HG02943 (cell line): ENCODE measurements around the gene ERBB4.

Experiments used
- ATAC-seq: cut with Tn5 transposase; IDR thresholded peaks from one replicate; pipeline ENCODE4 v1.9.1; 2021; ENCODE audit warnings: mild to moderate bottlenecking, low read depth, moderate library complexity; ENCODE audit not compliant: unreplicated experiment

Gene ERBB4

DNA sequence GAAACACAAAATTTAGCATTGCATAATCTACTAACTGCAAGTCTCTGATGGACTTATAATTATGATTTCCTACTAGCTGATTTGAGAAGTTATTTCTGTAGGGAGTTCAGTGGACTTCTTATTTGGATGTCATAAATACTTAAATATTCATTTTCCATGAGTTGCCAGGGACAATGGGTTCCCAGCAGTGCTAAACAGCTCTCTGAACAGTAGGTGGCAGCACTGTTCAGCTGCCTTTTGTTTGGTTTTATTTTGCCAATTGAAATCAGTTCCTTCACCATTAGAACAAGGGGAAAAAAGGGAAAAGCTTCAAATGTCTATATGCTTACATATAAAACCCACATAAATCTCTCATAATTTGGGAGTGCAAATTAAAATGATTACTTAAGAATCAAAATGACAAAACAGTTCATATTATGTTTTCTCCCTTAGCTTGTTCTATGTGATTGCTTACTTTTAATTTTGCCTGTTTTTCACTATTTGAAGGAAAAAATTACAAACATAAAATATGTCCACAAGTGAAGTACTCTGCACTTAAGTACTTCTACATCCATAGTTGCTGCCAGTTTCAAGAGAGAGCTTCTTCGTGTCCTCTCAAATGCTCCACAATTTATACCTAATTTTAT lies 1083.3 kb downstream of the ERBB4 start:
- no peak for ATAC-seq

DNA sequence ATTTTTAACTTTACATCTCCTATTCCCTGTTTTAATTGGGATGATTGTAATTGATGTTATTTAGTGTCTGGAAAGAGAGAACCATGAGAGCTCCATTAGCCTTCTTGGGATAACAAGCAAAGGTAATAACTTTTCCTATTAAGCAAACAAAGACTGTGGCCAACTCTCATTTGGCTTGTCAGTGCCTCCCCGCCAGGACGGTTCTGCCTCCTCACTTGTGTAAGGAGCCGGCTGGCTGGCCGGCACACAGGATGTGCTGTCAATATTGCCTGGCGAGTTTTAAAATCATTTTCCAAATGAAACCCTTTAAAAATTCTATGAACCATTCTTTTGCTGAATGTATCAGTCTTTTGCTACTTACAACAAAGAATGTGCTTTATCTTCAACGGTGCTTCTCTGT lies 1083.9 kb downstream of the ERBB4 start:
- no peak for ATAC-seq

DNA sequence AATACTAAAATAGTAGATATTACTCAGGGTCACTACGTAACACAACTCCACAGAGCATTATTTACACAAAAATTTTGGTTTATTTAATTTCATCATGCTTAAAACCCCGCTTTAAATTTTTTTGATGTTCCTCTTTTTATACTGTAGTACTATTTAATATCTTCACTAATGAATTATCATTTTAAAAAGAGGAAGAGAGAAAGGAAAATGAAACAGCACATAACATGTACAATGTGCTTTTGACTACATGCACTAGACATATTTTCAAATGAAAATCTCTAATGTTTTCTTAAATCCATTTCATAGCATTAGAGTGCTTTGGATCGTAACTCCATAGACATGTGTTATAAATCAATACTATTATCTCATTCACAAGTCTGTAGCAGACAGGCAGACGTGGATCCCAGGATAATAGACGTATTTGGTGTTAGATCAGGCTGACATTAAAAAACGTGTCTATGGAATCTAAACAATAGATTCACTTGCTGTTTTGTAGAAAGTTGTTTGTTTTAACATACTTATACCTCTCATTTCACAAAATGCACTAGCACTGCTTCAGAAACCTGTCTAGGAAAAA lies 1085.2 kb downstream of the ERBB4 start:
- ATAC-seq: no peak

DNA sequence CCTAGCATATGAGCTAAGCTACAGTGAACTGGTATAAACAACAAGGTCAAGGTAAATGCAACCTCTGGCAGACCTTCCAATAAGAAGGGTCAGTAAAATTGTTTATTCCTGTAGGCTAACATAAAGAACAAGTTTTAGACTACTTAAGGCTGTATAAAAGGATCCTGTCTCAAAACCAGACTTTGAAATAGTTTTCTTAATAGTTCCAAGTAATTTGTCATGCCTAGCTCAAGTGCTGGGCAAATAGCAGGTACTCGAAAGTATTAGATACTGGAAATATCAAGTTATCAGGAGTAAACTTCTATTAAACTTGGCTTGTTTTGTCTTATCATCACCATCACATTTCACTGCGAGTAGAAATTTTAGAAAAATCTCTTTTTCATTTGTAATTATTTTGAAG lies 1087.0 kb downstream of the ERBB4 start:
- ATAC-seq: no peak

DNA sequence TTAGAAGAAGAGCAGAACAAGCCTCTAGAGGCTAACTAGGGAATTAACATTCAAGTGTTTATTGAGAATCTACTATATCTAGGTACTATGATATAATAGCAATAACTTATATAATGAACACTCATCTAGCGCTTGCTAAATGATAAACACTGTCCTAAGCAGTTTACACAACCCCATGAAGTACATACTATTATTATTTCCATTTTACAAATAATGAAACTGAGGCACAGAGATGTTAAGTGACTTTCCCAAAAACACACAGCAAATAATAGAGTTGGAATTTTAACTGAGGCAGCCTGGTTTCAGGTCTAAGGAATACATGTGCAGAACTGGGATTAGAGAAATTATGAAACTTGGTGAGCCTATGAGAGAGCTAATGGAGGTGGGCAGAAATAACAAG lies 1088.8 kb downstream of the ERBB4 start:
- ATAC-seq: no peak

DNA sequence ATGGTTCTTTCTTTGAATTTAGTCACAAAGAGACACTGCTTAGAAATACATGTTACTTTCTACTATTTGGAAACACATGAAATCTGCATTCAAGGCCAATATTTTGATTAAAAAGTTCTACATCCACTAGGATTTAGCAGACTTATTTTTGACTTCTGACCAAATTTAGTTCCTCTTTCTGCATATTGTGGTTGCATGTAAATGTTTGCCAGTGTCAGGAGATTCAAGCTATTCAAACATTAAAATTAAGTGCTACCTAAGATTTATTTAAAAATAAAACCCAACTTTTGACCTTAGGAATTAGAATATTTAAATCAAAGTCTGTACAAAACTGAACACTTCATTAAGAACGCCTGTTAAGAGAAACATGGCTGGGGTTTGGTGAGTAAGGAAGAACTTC lies 1091.1 kb downstream of the ERBB4 start:
- ATAC-seq: no peak

DNA sequence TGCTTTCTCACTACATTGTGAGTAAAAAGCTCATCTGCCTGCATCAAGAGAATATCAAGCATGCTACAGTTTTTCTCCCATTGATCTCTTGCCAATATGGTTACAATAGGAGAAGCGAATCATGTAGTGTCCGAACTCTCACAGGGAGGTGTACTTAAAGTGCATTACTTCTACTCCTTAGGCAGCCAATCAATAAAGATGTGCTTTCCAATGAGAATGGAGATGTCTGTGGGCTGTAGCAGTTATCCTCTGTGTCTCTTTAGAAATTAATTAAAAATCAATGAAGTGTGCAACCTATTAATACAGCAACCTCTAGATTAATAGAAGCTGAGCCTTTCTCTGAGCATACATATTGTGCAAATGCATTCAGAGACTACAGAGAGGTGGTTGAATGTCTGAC lies 1098.5 kb downstream of the ERBB4 start:
- no peak for ATAC-seq

DNA sequence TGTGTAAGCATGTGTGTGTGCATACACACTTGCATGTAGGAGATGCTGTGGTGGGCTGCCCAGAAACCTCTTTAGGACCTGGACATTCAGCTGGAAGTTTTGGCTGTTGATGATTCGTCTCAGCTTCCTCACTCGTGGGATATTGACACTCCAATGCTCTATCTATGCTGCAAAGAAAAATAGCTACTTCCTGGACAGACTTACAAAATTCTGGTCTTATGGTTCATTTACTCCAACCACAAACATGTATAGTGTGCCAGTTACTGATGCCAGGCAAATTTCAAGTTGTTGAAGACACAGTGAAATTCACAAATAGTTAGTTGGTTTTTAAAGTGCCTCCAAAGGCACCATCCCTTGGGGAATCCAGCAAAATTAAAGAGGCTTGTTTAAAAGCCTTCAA lies 1099.6 kb downstream of the ERBB4 start:
- no peak for ATAC-seq

DNA sequence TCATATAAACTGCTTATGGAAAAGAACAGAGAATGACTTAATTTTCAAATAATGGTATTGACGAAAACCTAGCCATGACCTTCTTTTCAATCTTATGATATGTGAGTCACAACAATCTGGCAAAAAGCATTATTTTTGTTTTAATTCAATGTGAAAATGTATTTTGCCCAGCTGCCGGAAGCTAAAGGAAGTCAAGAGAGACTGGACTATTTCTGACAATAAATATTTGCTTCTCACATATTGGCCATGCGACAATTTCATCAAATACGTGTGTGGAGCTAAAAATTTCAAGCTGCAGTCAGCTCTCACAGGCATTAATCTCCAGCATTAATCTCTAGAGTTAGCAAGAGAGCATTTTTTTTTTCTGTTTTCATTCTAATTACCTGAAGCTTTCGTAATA lies 1101.2 kb downstream of the ERBB4 start:
- no peak for ATAC-seq

DNA sequence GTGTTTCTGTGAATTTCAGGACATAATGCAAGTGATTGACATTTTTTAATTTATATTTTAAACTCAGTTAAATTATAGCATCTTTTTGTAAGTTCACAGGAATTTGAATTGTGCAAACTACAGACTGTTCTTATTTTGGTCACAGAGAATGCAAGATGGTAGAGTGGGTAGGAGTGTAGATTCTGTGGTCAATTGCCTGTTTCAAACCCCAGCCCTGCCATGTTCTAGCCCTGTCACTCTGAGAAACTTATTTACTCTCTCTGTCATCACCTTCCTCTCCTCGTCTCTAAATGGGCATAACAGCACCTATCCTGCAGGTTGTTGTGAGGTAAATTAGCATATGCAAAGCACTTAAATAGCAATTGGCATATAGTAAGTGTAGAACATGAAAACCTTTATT lies 1102.4 kb downstream of the ERBB4 start:
- ATAC-seq: no peak

DNA sequence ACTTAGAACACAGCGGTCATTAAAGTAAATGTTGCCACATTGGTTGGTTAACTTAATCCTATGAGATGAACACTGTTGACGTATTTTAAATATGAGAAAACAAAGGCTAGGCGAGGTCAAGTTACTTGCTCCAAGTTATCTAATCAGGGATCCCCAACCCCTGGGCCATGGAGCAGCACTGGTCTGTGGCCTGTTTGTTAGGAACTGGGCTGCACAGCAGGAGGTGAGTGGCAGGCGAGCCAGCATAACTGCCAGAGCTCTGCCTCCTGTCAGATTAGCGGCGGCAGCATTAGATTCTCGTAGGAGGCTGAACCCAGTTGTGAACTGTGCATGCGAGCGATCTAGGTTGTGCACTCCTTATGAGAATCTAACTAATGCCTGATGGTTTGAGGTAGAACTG lies 1103.3 kb downstream of the ERBB4 start:
- no peak for ATAC-seq

DNA sequence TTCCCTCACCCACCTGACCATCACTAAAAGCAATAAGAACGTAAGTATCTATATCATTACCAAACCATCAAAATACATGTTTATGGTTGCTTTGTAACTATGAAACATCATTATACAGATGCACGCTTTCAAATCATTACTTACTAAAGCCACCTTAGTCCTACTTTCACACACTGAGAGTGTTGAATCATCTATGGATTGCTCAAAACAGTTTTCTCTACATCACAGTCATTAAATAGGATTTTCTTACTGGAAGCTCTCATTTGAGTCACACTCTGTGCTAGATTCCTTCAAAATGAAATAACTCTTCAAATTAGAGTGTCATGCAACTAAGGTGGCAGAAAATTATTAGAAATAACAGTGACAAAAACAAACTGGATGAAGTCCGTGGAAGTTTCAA lies 1103.8 kb downstream of the ERBB4 start:
- no peak for ATAC-seq

DNA sequence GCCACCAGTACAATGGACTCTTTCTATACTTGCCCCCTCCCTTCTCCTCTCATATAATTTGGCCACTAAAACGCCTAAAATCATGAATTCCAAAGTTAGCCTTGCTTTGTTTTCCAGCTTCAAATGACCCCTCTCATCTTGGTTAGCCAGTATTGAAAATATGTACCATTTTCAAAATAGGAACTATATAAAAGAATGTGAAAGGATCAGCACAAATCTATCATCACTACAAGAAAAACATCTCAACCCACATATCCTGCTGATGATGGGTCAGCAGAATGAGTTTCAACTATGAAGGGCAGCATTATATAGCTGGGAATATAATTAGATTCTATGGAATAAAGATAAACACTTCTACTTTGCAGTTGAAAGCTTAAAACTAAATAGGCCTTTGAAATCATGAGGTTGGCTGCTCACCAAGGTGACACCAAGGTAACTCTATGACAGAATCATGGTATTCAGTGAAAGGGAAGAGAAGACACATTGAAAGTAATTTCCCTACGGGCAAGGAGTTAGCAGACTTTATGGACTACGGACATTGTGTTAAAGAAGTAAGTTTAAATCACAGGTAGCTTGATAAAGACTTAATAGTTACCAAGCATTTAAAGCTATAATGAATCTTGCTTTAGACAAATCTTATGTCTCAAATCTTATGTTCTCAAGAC lies 1109.2 kb downstream of the ERBB4 start:
- no peak for ATAC-seq

DNA sequence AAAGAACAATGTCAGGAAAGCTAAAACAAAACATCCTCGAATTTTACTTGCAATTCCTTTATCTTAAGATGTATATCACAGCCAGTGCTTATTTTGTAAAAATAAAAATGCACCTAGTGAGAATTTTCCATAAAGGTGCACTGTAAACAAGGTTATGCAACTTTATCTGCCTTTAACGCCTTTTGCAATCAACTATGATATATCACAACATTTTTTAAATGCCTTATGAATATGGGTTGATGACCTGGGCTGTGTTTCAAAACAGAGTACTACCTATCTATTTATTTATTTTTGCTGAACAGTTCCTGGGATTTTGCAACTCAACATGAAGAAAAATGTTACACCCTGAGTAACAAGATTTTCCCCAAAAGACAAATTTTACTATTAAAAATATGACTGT lies 1112.4 kb downstream of the ERBB4 start:
- ATAC-seq: no peak

DNA sequence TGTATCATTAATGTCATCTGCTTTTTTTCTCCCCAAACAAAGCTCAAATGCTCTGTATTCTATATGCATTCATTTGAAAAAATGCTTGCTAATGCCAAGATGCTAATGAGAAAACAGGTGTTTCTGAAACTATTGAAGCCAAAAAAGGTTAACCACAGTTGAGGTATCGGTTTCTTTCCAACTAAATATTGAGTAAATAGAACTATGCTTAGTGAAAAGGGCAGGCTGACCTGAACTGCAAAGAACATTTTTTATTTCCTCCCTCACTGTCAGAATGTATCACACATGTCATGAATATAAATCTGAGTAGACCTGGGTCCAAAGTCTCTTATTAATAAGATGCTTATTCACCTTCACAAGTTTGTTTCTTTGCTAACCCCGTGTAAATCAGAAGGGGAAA lies 1115.6 kb downstream of the ERBB4 start:
- no peak for ATAC-seq

DNA sequence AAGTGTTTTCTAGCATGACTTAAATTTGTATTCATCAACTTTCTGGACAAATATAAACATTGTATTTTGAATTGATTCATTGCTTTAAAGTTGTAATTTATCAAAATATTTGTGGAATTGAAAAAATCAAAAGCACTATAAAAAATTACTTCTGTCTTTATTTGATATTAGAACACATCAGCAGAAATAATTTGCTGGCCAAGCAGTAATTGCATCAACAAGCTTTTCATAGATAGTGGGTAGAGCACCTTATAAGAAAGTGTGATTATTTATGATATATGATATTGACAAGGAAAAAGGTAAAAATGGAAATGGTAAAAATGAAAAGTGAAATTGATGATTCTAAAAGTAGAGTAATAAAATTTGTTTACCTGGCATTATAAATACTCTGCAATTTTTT lies 1121.1 kb downstream of the ERBB4 start:
- ATAC-seq: no peak

DNA sequence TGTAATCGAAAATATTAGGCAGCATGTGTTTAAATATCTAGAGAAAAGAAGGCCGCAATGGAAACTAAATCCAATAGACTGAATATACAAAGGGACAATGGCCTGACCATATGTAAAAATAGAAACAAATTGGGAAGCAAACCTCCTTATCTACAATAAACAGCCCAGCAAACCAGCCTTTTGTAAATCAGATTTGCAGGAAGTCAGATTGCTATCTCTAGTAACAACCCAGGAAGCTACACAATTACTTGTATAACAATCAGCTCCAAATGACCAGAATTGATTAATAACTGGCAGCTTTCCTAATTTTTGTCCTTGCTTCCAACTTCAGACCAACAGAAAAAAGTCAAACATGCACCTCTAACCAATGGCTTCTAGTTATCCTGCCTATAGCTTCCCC lies 1122.2 kb downstream of the ERBB4 start:
- no peak for ATAC-seq

DNA sequence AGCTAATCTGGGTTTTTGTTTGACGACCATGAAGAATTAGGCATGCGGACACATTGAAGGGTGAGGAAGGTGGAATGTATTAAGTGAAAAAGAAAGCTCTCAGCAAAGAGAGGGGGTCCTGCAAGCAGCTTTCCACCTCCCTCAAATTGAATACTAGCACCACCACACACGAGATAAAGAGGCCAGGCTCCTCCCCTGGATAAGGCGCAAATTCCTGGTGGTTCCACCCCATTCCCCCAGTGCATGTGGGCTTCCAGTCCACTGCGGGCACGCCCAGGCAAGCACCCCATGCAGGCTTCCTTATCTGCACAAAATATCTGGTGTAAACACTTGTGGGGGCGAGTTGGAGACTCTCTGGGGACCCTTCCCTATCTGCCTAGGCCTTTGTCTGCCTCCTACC lies 1124.9 kb downstream of the ERBB4 start:
- no peak for ATAC-seq

DNA sequence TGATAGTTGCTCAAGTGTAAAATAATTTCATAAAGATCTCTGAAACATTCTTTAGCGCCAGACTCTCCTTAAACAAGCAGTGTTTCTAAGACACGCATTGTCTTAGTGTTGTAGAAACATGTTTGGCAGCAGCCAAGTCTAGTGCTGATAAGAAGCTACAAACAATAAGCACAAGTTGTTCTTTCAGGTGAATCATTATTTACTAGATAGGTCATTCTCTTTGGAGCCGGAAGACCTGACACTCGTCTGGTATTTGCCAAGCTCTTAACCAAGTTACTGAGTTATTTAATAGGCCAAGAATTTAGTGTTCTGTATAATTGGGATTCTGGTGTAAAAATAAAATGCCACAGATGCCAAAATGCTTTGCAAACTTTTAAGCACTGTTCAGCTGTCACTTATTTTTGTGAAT lies 1130.1 kb downstream of the ERBB4 start:
- no peak for ATAC-seq

DNA sequence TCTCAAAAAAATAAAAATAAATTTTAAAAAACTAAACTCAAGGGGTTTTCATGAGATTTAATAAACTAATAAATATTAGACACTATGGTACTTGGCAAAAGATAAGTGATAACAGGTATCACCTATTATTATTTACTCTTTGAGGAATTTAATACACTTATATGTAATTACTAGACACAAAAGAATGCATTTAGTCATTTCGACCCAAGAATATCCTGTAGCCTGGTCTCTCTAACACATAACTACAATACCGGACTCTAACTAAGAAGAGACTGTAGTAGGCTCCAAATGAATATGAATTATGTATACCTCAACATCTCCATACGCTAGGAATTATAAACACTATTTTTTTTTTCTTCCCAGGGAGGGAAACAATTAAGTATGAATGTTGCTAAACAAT lies 1131.5 kb downstream of the ERBB4 start:
- no peak for ATAC-seq

DNA sequence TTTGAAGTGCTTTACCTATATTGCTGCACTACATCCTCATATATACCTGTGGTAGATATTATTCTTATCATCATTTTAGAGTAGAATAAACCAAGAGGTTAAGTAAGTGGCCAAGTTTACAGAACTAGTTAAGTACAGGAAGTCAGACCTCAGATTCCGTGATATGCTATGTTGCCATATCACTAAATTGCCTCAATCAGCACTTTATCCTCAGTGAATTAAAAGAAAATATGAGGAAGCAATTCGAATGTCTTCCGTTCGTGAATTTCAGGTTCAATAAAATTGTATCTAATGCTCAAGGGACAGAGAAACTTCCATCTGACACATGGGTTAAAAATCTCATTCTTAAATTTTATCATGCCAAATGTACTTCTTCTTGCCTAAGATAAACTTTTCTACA lies 1133.6 kb downstream of the ERBB4 start:
- no peak for ATAC-seq

DNA sequence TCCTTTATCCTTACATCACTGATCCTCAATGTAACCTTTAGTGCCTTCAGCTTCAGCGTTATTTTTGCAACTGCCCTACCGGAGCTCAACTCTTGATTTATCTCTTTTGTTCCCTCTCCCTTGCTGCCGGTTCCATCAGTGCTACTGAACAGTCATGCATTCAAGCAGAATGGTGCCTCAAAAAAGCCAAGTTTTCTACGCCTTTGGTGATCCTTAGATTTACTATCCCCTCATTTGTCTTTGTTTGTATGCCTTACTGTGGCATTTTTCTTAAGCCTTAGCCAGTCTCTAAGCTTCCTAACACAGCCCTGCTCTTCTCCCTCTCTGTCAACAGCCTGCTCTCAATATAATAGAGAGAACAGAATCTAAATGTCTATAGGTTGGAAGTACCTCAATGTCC lies 1134.5 kb downstream of the ERBB4 start:
- no peak for ATAC-seq
